ENCODE results near the gene CTSW.
"Not testable (repeated sequence)": the region's sequence is repeated elsewhere in the genome, so short reads cannot be mapped to it uniquely, and the experiment has no call there.

- TF ChIP-seq ZNF274 (IDR thresholded peaks at IDR 0.05; ENCODE audit: low read depth, low read length); SUZ12 (IDR thresholded peaks at IDR 0.05; ENCODE audit: extremely low read depth, insufficient read depth, insufficient read length): not testable (repeated sequence)
These were observed 47.4 kb upstream of the CTSW start for GRCh38 chr11:65832231-65832630.

All from NT2/D1 (cell line).